ENCODE results near the gene SPSB2.

DNA sequence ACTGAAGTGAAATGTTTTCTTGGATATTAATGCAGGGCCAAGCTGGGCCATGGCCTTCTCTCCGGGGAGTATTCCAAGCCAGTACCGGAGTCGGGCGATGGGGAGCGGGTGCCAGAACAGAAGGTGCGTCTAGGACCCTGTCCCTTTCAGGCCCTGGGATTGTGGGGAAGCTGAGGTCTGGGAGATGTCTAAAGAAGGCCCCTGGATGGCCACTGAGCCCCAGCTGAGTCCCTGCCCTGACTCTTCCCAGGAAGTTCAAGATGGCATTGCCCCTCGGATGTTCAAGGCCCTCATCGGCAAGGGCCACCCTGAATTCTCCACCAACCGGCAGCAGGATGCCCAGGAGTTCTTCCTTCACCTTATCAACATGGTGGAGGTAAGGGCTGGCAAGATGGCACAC, 13.0 kb downstream of the SPSB2 start:
- TF ChIP-seq, protein P1, sequence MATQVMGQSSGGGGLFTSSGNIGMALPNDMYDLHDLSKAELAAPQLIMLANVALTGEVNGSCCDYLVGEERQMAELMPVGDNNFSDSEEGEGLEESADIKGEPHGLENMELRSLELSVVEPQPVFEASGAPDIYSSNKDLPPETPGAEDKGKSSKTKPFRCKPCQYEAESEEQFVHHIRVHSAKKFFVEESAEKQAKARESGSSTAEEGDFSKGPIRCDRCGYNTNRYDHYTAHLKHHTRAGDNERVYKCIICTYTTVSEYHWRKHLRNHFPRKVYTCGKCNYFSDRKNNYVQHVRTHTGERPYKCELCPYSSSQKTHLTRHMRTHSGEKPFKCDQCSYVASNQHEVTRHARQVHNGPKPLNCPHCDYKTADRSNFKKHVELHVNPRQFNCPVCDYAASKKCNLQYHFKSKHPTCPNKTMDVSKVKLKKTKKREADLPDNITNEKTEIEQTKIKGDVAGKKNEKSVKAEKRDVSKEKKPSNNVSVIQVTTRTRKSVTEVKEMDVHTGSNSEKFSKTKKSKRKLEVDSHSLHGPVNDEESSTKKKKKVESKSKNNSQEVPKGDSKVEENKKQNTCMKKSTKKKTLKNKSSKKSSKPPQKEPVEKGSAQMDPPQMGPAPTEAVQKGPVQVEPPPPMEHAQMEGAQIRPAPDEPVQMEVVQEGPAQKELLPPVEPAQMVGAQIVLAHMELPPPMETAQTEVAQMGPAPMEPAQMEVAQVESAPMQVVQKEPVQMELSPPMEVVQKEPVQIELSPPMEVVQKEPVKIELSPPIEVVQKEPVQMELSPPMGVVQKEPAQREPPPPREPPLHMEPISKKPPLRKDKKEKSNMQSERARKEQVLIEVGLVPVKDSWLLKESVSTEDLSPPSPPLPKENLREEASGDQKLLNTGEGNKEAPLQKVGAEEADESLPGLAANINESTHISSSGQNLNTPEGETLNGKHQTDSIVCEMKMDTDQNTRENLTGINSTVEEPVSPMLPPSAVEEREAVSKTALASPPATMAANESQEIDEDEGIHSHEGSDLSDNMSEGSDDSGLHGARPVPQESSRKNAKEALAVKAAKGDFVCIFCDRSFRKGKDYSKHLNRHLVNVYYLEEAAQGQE (IDR thresholded peaks at IDR 0.05; ENCODE audit: unreplicated experiment) = no peak
- TF ChIP-seq, protein P2, sequence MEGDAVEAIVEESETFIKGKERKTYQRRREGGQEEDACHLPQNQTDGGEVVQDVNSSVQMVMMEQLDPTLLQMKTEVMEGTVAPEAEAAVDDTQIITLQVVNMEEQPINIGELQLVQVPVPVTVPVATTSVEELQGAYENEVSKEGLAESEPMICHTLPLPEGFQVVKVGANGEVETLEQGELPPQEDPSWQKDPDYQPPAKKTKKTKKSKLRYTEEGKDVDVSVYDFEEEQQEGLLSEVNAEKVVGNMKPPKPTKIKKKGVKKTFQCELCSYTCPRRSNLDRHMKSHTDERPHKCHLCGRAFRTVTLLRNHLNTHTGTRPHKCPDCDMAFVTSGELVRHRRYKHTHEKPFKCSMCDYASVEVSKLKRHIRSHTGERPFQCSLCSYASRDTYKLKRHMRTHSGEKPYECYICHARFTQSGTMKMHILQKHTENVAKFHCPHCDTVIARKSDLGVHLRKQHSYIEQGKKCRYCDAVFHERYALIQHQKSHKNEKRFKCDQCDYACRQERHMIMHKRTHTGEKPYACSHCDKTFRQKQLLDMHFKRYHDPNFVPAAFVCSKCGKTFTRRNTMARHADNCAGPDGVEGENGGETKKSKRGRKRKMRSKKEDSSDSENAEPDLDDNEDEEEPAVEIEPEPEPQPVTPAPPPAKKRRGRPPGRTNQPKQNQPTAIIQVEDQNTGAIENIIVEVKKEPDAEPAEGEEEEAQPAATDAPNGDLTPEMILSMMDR (conservative IDR thresholded peaks at IDR 0.05; ENCODE audit: low read depth in 2 of 2) = no peak

All from GM23338 (cell line).